ENCODE measurements around the gene PEX6. TPM values are rescaled to one million over a fixed set of nuclear protein-coding genes. Genes with fewer than 3 reads are reported as not detected.

Gene PEX6
- 25.1 and 30.0 TPM in 2 replicates for total RNA-seq (2014; rRNA removed; shearing (Covaris generic))

DNA sequence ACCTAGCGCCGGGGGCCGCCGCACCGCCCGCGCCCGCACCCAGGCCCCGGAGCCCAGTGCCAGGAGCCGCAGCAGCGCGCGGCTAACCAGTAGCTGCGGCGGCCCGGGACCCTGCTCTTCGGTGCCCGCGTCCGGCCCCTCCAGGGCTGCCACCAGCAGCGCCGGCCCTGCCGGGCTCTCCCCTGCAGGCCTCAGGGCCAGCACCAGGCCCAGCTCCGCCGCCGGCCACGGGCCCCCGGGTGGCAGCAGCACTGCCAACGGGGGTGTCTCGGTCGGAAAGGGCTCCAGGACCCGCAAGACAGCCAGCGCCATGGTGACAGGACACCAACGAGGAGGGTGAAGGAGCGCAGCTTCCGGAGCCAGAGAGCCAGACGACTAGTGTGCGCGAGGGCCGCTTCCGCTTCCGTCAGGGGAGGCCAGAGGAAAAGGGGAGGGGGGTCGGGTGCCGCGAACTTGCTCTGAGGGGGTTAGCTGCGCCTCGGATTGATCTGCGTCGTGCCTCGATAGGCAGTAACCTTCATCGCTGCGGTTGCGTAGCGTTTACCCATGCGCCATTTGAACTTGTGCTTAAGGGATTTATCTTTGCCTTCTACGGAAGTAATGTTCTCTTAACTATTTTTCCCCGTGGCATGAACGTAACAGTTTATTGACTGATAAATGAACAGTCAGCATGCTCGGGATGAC is at the start of gene PEX6:
PEX6 (minus strand) TSS at position 343 of the 684 bp plus-strand sequence; CDS start at position 312, 31 bp downstream.
- peak; percentile 89 to 91 for DNase-seq (ENCODE audit: low read depth in 1 of 2, low spot score in 2 of 2)
- Histone ChIP-seq H3K4me1 (replicated peaks) (peaks cover 38% of the 10 kb centered on the region), H3K9me3 (replicated peaks) (no peaks in the 10 kb centered on the region), H3K27ac (peak within 1 kb of the TSS; percentile 71), H3K36me3 (peaks cover 12% of the 10 kb centered on the region), H3K4me3 (peak within 1 kb of the TSS; percentile 84), H3K27me3 (replicated peaks) (no peaks in the 10 kb centered on the region)

GRCh38 chr6:43026365-43026764 is 47.4 kb upstream of the PEX6 start:
- Histone ChIP-seq H3K9me3 (replicated peaks) (no peaks in the 10 kb centered on the region), H3K27me3 (replicated peaks) (no peaks in the 10 kb centered on the region), H3K4me3 (no peak overlapping the region), H3K36me3 (peaks cover 92% of the 10 kb centered on the region), H3K27ac (no peak overlapping the region), H3K4me1 (replicated peaks) (peaks cover 5% of the 10 kb centered on the region)
- DNase-seq (ENCODE audit: low read depth in 1 of 2, low spot score in 2 of 2) = no peak

- no peaks in the 10 kb centered on the region for H3K9me3 ChIP-seq (replicated peaks)
- H3K27me3 ChIP-seq (replicated peaks) = no peaks in the 10 kb centered on the region
- peaks cover 94% of the 10 kb centered on the region for H3K36me3 ChIP-seq
- H3K27ac ChIP-seq = no peak overlapping the region
- peaks cover 13% of the 10 kb centered on the region for H3K4me1 ChIP-seq (replicated peaks)
- H3K4me3 ChIP-seq = no peak overlapping the region
- DNase-seq (ENCODE audit: low read depth in 1 of 2, low spot score in 2 of 2) = no peak
These were observed 45.5 kb upstream of the PEX6 start for GRCh38 chr6:43024436-43024835.

GRCh38 chr6:43021270-43022047 is 42.5 kb upstream of the PEX6 start, which contains the start of gene RRP36:
Gene RRP36, plus strand, starts transcription at chr6:43021623. Its CDS starts 32 bp downstream, at chr6:43021655.
- Histone ChIP-seq H3K36me3 (peaks cover 94% of the 10 kb centered on the region), H3K4me3 (peak within 1 kb of the TSS; percentile 90), H3K9me3 (replicated peaks) (no peaks in the 10 kb centered on the region), H3K27ac (peak within 1 kb of the TSS; percentile 73), H3K4me1 (replicated peaks) (peaks cover 13% of the 10 kb centered on the region), H3K27me3 (replicated peaks) (no peaks in the 10 kb centered on the region)
- peak; percentile 56 to 82 for DNase-seq (ENCODE audit: low read depth in 1 of 2, low spot score in 2 of 2)

DNA sequence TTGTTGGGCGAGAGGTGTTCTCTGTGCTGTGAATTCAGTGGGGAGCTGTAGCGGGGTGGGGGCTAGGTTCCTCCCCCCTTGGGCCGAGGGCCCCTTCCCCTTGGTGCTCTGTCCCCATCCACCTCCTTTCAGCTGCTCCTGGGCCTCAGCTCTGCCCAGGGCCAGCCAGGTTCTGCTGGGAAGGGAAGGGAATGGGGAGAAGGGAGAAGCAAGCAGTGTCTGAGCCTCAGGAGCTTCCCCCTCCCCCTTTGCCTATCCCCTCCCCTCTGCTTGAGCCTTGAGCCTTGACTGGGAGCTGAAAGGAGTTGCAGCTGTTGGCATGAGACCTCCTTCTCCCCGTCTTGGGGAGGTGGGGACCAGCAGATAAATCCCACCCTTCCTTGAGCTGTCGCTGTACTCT is 41.9 kb upstream of the PEX6 start:
- H3K27ac ChIP-seq = peak overlapping the region; percentile 73
- H3K4me1 ChIP-seq (replicated peaks) = peaks cover 13% of the 10 kb centered on the region
- no peak for DNase-seq (ENCODE audit: low read depth in 1 of 2, low spot score in 2 of 2)
- H3K27me3 ChIP-seq (replicated peaks) = no peaks in the 10 kb centered on the region
- no peaks in the 10 kb centered on the region for H3K9me3 ChIP-seq (replicated peaks)
- H3K4me3 ChIP-seq = peak overlapping the region; percentile 90
- H3K36me3 ChIP-seq = peaks cover 94% of the 10 kb centered on the region

DNA sequence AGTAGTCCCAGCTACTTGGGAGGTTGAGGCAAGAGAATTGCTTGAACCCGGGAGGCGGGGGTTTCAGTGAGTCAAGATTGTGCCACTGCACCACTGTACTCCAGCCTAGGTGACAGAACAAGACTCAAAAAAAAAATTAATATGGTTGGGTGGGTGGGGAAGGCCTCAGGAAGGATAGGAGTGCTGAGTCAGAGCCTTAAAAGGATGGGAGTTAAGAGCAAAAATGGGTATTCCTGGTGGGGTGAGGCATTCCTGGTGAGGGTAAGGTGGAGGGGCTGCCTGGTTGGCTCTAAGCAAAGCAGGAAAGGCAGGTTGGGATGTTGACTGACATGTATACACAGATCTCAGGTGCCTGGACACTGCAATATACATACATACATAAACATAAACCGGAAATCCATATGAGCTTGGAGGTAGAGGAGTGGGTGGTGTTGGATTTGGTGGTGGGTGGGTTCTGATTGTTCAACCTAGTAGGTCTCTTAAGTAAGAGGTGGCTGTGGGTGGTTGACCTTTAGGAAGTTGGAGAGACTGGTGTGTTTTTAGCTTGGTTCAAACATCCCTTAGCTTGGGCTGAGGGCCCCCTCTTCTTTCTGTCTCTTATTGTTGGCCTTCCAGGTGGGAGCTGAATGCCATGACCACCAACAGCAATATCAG is 41.2 kb upstream of the PEX6 start:
- H3K27ac ChIP-seq = no peak overlapping the region
- peaks cover 13% of the 10 kb centered on the region for H3K4me1 ChIP-seq (replicated peaks)
- H3K4me3 ChIP-seq = no peak overlapping the region
- no peaks in the 10 kb centered on the region for H3K27me3 ChIP-seq (replicated peaks)
- no peak for DNase-seq (ENCODE audit: low read depth in 1 of 2, low spot score in 2 of 2)
- peaks cover 88% of the 10 kb centered on the region for H3K36me3 ChIP-seq
- no peaks in the 10 kb centered on the region for H3K9me3 ChIP-seq (replicated peaks)

DNA sequence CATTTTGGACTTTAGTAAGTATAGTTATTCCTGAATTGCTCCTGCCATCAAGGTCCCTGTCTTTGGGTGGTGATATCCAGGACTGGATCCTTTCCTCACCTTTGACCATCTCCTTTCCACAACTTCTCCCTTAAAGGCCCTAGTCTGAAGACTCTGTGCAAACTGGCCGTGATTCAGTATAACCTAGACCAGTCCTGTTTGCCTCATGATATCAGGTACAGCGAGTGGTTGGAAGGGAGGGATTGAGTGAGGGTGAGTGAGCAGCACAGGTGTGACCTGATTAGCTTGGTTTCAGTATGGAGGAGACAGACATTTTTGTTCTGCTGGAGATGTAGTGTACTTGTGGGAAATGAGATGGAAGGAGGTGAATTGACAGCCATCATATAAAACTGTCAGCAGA is 40.2 kb upstream of the PEX6 start:
- peaks cover 13% of the 10 kb centered on the region for H3K4me1 ChIP-seq (replicated peaks)
- H3K9me3 ChIP-seq (replicated peaks) = no peaks in the 10 kb centered on the region
- DNase-seq (ENCODE audit: low read depth in 1 of 2, low spot score in 2 of 2) = no peak

DNA sequence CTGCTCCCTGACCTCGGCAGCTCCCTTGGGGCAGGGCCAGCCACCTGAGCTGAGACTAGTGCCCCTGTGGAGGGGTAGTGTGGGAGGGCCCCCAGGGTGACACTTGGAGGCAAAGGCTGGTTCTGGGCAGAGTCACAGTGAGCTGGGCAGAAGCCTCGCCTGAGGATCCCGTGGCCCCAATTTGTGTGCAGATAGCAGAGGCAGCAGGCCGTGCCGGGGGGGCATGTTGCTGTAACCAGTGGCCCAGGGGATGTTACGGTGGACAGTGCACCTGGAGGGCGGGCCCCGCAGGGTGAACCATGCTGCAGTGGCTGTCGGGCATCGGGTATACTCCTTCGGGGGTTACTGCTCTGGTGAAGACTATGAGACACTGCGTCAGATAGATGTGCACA is 38.0 kb upstream of the PEX6 start:
- H3K27me3 ChIP-seq (replicated peaks) = no peaks in the 10 kb centered on the region
- peaks cover 15% of the 10 kb centered on the region for H3K4me1 ChIP-seq (replicated peaks)
- H3K36me3 ChIP-seq = peaks cover 73% of the 10 kb centered on the region
- H3K27ac ChIP-seq = no peak overlapping the region
- no peak overlapping the region for H3K4me3 ChIP-seq
- H3K9me3 ChIP-seq (replicated peaks) = no peaks in the 10 kb centered on the region
- DNase-seq (ENCODE audit: low read depth in 1 of 2, low spot score in 2 of 2) = no peak

More for the DNA sequence above, 40.2 kb upstream of the PEX6 start:
- H3K36me3 ChIP-seq = peaks cover 77% of the 10 kb centered on the region
- H3K27ac ChIP-seq = no peak overlapping the region
- H3K27me3 ChIP-seq (replicated peaks) = no peaks in the 10 kb centered on the region
- no peak overlapping the region for H3K4me3 ChIP-seq

- peaks cover 14% of the 10 kb centered on the region for H3K4me1 ChIP-seq (replicated peaks)
- H3K36me3 ChIP-seq = peaks cover 73% of the 10 kb centered on the region
- no peak overlapping the region for H3K27ac ChIP-seq
- no peaks in the 10 kb centered on the region for H3K9me3 ChIP-seq (replicated peaks)
- no peak overlapping the region for H3K4me3 ChIP-seq
- DNase-seq (ENCODE audit: low read depth in 1 of 2, low spot score in 2 of 2) = no peak
- H3K27me3 ChIP-seq (replicated peaks) = no peaks in the 10 kb centered on the region
These were observed 37.4 kb upstream of the PEX6 start for GRCh38 chr6:43016176-43016942.

DNA sequence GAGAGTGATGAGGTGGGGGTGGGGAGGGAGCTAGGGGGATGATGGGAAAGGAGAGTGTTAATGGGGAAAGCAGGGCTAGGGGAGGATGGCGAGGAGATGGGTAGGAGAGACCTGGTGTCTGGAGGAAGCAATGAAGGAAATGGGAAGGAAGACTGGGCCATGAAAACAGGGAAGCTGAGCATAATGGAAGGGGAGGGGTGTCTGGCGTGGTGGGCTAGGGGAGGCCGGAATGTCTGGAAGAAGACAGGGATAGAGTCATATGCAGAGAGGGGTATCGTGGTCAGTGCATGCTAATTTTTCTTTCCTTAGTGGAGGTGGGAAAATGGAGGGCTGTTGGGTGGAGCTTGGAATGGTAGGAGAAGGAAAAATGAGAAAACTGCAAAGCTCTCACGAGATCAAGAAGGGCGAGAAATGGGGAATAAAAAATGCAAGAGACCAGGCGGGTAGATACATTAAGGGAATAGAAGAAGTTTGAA is 35.5 kb upstream of the PEX6 start:
- H3K4me3 ChIP-seq = peak overlapping the region; percentile 59
- H3K4me1 ChIP-seq (replicated peaks) = peaks cover 7% of the 10 kb centered on the region; the same call in 1 of the 2 replicates
- DNase-seq (ENCODE audit: low read depth in 1 of 2, low spot score in 2 of 2) = peak in 1 of 2 experiments; percentile 20
- H3K36me3 ChIP-seq = peaks cover 73% of the 10 kb centered on the region
- H3K9me3 ChIP-seq (replicated peaks) = no peaks in the 10 kb centered on the region
- peak overlapping the region; percentile 53 for H3K27ac ChIP-seq
- H3K27me3 ChIP-seq (replicated peaks) = no peaks in the 10 kb centered on the region

DNA sequence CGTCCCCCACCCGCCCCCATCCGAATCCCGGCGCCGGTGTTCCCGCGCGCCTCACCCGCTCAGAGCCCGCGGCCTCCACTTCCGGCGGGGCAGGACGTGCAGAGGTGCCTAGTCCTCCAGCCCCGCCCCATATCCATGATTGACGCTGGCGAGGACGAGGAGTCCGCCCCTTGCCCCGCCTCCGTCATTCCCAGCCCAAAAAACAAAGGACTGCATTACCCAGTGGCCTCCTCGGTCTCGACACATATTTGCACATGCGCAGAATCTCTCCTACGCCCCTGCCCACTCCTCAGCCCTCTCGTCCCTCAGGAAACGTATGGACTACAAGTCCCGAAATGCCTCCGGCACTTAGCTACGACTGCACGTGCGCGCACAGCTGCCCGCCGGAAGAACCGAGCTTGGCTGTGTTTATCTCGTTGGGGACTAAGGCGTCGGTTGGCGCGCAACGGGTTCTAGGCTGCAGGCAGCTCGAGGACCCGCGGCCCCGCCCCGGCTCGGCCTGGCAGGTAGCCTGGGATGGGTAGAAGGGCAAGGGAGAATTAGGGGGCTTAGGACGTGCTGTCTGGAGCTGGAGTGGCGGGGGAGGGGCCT is 35.0 kb upstream of the PEX6 start, which contains the start of the genes KLHDC3 and MEA1:
KLHDC3 (plus strand) TSS at position 407 of the 591 bp plus-strand sequence. CDS start 2,944 bp downstream, outside the sequence.
MEA1 (minus strand) TSS at position 104 of the 591 bp plus-strand sequence. CDS start 133 bp downstream, outside the sequence.
- Histone ChIP-seq H3K9me3 (replicated peaks) (no peaks in the 10 kb centered on the region), H3K4me1 (replicated peaks) (peaks cover 7% of the 10 kb centered on the region; the same call in 1 of the 2 replicates), H3K4me3 (peak within 1 kb of the TSS; percentile 59), H3K27ac (peak within 1 kb of the TSS; percentile 53), H3K36me3 (peaks cover 73% of the 10 kb centered on the region), H3K27me3 (replicated peaks) (no peaks in the 10 kb centered on the region)
- peak; percentile 99 to 100 for DNase-seq (ENCODE audit: low read depth in 1 of 2, low spot score in 2 of 2)

GRCh38 chr6:43013097-43013842 is 34.3 kb upstream of the PEX6 start:
- DNase-seq (ENCODE audit: low read depth in 1 of 2, low spot score in 2 of 2) = peak in 1 of 2 experiments; percentile 26
- no peaks in the 10 kb centered on the region for H3K27me3 ChIP-seq (replicated peaks)
- H3K4me3 ChIP-seq = peak overlapping the region; percentile 59
- H3K9me3 ChIP-seq (replicated peaks) = no peaks in the 10 kb centered on the region
- peaks cover 7% of the 10 kb centered on the region; the same call in 1 of the 2 replicates for H3K4me1 ChIP-seq (replicated peaks)
- peaks cover 73% of the 10 kb centered on the region for H3K36me3 ChIP-seq
- peak overlapping the region; percentile 22; the same call in 1 of the 2 replicates for H3K27ac ChIP-seq

All from SJSA1 (cell line).